HUES6 (cell line): Measurements from ENCODE around the gene MAGEB1.

ENCODE experiments used
- H3K27ac ChIP-seq: 2 replicates; pipeline ENCODE4 v1.7.0; 2013; ENCODE audit warnings: low read depth, mild to moderate bottlenecking, low read length, inconsistent platforms
- H3K27me3 ChIP-seq: 2 replicates; pipeline ENCODE4 v1.6.1; 2013; ENCODE audit warnings: low read length; ENCODE audit not compliant: control insufficient read depth, insufficient read depth
- H3K36me3 ChIP-seq: 2 replicates; pipeline ENCODE4 v1.6.1; 2013; ENCODE audit warnings: low read length; ENCODE audit not compliant: control insufficient read depth, insufficient read depth
- H3K4me1 ChIP-seq: 2 replicates; pipeline ENCODE4 v1.6.1; 2013; ENCODE audit warnings: low read length; ENCODE audit not compliant: control insufficient read depth, insufficient read depth
- H3K4me3 ChIP-seq: 2 replicates; pipeline ENCODE4 v1.5.1; 2013; ENCODE audit warnings: low read depth, low read length
- H3K9ac ChIP-seq: one replicate; pipeline ENCODE4 v1.6.1; 2013; ENCODE audit warnings: mild to moderate bottlenecking, low read length
- H3K9me3 ChIP-seq: 2 replicates; pipeline ENCODE4 v1.6.1; 2013; ENCODE audit warnings: low read depth, low read length; ENCODE audit not compliant: control insufficient read depth, insufficient read depth

Gene MAGEB1

DNA sequence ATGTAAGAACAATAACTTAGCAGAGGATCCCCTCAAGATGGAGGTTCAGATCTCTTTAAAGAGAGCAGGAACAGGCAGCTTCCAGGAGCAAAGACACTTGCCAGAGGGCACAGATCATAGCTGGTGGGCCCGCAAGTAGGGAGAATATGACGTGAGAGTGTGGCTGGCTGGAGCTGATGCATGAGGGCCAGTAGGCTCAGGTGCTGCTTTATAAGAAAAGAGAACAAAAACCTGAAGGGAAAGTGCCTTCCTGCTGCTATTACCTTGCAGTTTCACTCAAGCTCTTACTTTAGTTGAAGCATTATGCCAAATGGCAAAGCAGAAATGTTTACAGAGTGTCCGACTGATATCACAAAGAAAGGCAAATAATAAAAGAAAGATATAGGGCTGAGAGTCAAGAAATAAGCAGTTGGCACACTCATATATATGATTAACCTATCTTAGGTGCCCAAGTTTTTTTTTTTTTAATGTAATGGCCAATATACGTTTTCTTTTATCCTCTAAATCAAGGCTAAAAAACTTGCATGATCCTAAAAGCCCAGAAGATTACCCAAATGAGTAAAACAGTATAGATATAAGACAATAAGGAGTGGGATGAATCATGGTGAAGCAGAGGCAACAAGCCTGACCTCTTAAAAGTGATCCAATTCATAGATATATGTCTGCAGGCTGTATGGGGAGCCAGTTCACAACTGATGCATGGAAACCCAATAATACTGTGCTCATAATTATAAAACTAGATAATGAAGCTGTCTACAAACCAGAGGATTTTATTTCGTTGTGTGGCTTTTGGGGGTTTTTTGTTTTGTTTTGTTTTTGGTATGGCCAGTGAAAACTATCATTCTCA, 49.7 kb downstream of the MAGEB1 start:
- Histone ChIP-seq H3K27me3 (no peaks in the 10 kb centered on the region; the same call in 1 of the 2 replicates), H3K4me1 (peaks cover 7% of the 10 kb centered on the region), H3K9me3 (peaks cover 13% of the 10 kb centered on the region), H3K4me3 (no peak overlapping the region), H3K9ac (no peak overlapping the region), H3K36me3 (no peaks in the 10 kb centered on the region), H3K27ac (no peak overlapping the region)

DNA sequence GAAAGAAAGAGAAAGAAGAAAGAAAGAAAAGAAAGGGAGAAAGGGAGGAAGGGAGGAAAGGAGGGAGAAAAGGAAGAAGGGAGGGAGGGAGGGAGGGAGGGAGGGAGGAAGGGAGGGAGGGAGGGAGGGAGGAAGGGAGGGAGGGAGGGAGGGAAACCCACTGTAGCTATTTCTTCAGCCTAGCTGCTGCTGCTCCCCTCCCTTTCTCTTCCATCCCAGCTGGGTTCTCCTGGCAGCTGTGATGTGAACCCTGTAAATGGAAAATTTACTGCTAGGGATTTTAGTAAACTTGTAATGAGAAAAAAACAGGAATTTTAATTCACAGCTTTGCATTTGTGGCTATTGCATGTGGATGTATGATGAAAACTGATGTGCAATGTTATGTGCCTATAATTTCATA, 54.3 kb downstream of the MAGEB1 start:
- Histone ChIP-seq H3K4me1 (peaks cover 24% of the 10 kb centered on the region), H3K4me3 (no peak overlapping the region), H3K36me3 (no peaks in the 10 kb centered on the region), H3K9ac (no peak overlapping the region), H3K27me3 (peaks cover 7% of the 10 kb centered on the region; the same call in 1 of the 2 replicates), H3K27ac (no peak overlapping the region), H3K9me3 (no peaks in the 10 kb centered on the region)
